Endothelial cell of umbilical vein (primary cell): ENCODE measurements around the gene ABHD18. TPM values are rescaled to one million over a fixed set of nuclear protein-coding genes. Genes with fewer than 3 reads are reported as not detected.

Source experiments
- BruUV-seq: library from RNA; stranded (reverse); fragments of 400-500 nt; replicated peaks from 2 replicates; lab custom pipeline; 2021; lab: Mats Ljungman, UMichigan
- CTCF ChIA-PET: fragments of 300-600, 350-600 bp; sonication (Branson Sonifier 250); formaldehyde crosslinking; loops from one replicate; lab custom pipeline; 2021; ENCODE audit warnings: antibody characterized with exemption, inconsistent platforms; lab: Charles Lee
- POLR2A ChIA-PET: fragments of 300-600, 350-600 bp; sonication (Branson Sonifier 250); formaldehyde crosslinking; loops from one replicate; lab custom pipeline; 2021; ENCODE audit warnings: antibody characterized with exemption, inconsistent platforms; lab: Charles Lee
- DNase-seq: peaks from one replicate; pipeline ENCODE4 v3.0.0-alpha.2; 2011; ENCODE audit warnings: low read depth, low spot score
- FAIRE-seq: peaks from 2 replicates; lab custom pipeline; 2011; peaks lifted over from hg19 to GRCh38; lab: Jason Lieb, UNC
- H2AFZ ChIP-seq: 2 replicates; pipeline ENCODE4 v1.6.0; 2012; ENCODE audit warnings: low read depth, low read length, control low read depth, inconsistent platforms
- H3K27ac ChIP-seq: 2 replicates; pipeline ENCODE4 v1.5.1; 2011; ENCODE audit warnings: low read depth, mild to moderate bottlenecking, control low read depth, low read length, moderate library complexity; ENCODE audit not compliant: insufficient read depth
- H3K27me3 ChIP-seq, 2 experiments: 2 replicates each; pipeline versions ENCODE4 v1.6.0 to v1.6.1; 2011; ENCODE audit warnings: low read length in 2 of 2, mixed read lengths in 1 of 2; ENCODE audit not compliant: control insufficient read depth in 2 of 2, insufficient read depth in 2 of 2
- H3K36me3 ChIP-seq, 2 experiments: 2 replicates in 1 of 2; 3 replicates in 1 of 2; pipeline ENCODE4 v1.5.1; 2011; ENCODE audit warnings: low read length in 2 of 2, mild to moderate bottlenecking in 1 of 2, moderate library complexity in 1 of 2; ENCODE audit not compliant: control insufficient read depth in 2 of 2, insufficient read depth in 2 of 2; ENCODE audit errors: extremely low read depth in 1 of 2
- H3K4me1 ChIP-seq: 3 replicates; pipeline ENCODE4 v1.5.1; 2011; ENCODE audit warnings: mild to moderate bottlenecking, low read length; ENCODE audit not compliant: control insufficient read depth, insufficient read depth; ENCODE audit errors: extremely low read depth
- H3K4me2 ChIP-seq: 2 replicates; pipeline ENCODE4 v1.6.1; 2011; ENCODE audit warnings: low read length, control low read depth, mixed read lengths; ENCODE audit not compliant: insufficient read depth
- H3K4me3 ChIP-seq, 3 experiments: fragments of 200-600 bp in 1 of 3; sonication (generic), shearing (Covaris generic) in 1 of 3; replicated peaks in 1 of 3; 2 replicates each; pipeline ENCODE4 v1.5.1; 2011 to 2016; ENCODE audit warnings: control low read depth in 3 of 3, low read length in 3 of 3, mild to moderate bottlenecking in 2 of 3, inconsistent platforms in 1 of 3, low read depth in 1 of 3, moderate library complexity in 1 of 3; ENCODE audit not compliant: insufficient read depth in 1 of 3
- H3K79me2 ChIP-seq: 2 replicates; pipeline ENCODE4 v1.6.0; 2012; ENCODE audit warnings: low read length, inconsistent platforms; ENCODE audit not compliant: control insufficient read depth, insufficient read depth
- H3K9ac ChIP-seq: replicated peaks from 2 replicates; pipeline ENCODE3; 2011; ENCODE audit warnings: low read length, control low read depth; ENCODE audit not compliant: insufficient read depth; ENCODE audit errors: extremely low read depth
- H3K9me1 ChIP-seq: replicated peaks from 3 replicates; pipeline ENCODE4 v1.6.0; 2011; ENCODE audit warnings: mild to moderate bottlenecking, low read length; ENCODE audit not compliant: control insufficient read depth, insufficient read depth; ENCODE audit errors: extremely low read depth
- H3K9me3 ChIP-seq: replicated peaks from 2 replicates; pipeline ENCODE4 v1.5.1; 2012; ENCODE audit warnings: low read length, inconsistent platforms; ENCODE audit not compliant: control insufficient read depth, insufficient read depth
- H4K20me1 ChIP-seq: replicated peaks from 2 replicates; pipeline ENCODE3; 2011; ENCODE audit warnings: mild to moderate bottlenecking, low read length; ENCODE audit not compliant: control insufficient read depth, insufficient read depth; ENCODE audit errors: extremely low read depth
- EZH2 ChIP-seq: IDR thresholded peaks from 2 replicates; pipeline ENCODE4 v1.6.1; 2012; ENCODE audit warnings: borderline replicate concordance, low read depth, mild to moderate bottlenecking, moderate library complexity, low read length, inconsistent platforms; ENCODE audit not compliant: severe bottlenecking
- FOS ChIP-seq: IDR thresholded peaks from 2 replicates; pipeline ENCODE4 v1.6.1; 2011; ENCODE audit warnings: mild to moderate bottlenecking, low read length, moderate library complexity, borderline replicate concordance; ENCODE audit not compliant: insufficient read depth
- GATA2 ChIP-seq: IDR thresholded peaks from 2 replicates; pipeline ENCODE4 v1.7.0; 2011; ENCODE audit warnings: low read depth, mild to moderate bottlenecking, moderate library complexity, mixed read lengths, low read length; ENCODE audit not compliant: insufficient read length, insufficient read depth
- JUN ChIP-seq: IDR thresholded peaks from 2 replicates; pipeline ENCODE4 v1.6.1; 2011; ENCODE audit warnings: borderline replicate concordance, low read depth; ENCODE audit not compliant: insufficient read length, insufficient read depth
- MYC ChIP-seq: IDR thresholded peaks from one replicate; pipeline ENCODE4 v1.6.1; 2011; ENCODE audit warnings: mild to moderate bottlenecking, low read depth, low read length
- POLR2A ChIP-seq: IDR thresholded peaks from 2 replicates; pipeline ENCODE4 v1.6.1; 2012; ENCODE audit warnings: low read depth, mild to moderate bottlenecking, control low read depth, low read length
- POLR2AphosphoS5 ChIP-seq: IDR thresholded peaks from 2 replicates; pipeline ENCODE4 v1.6.1; 2012; ENCODE audit warnings: low read depth, mild to moderate bottlenecking, control low read depth, low read length, moderate library complexity; ENCODE audit not compliant: insufficient read depth
- dilution Hi-C: fragments of 300-500 bp; cut with MboI; formaldehyde crosslinking; loops from one replicate; pipeline ENCODE4 v1.15.0; 2019; ENCODE audit warnings: low sequenced_read_pairs; ENCODE audit not compliant: extremely low pct_ligation_motif_present
- intact Hi-C: fragments of 100-400 bp; cut with micrococcal nuclease; formaldehyde crosslinking; loops from one replicate; pipeline ENCODE4 v1.10.0; 2022
- polyA plus RNA-seq, 4 experiments: library from polyadenylated mRNA; depleted of rRNA in 3 of 4; stranded (reverse) in 3 of 4; unstranded in 1 of 4; fragments of >200 nt; gene quantifications; 2 replicates each; pipeline versions ENCODE4 v1.2.1 to v1.2.3, GENCODE V29; 2011 to 2012; ENCODE audit warnings: missing spikeins in 1 of 4
- total RNA-seq: library from RNA; stranded (reverse); gene quantifications from 2 replicates; pipeline ENCODE4 v1.2.3, GENCODE V29; 2021
- TF ChIP-seq, protein P1 (sequence below): IDR thresholded peaks from 2 replicates; pipeline ENCODE4 v1.6.1; 2011; ENCODE audit not compliant: insufficient read depth, insufficient read length
- TF ChIP-seq, protein P2 (sequence below), 2 donors: IDR thresholded peaks; 1 replicate in 1 of 2; 2 replicates in 1 of 2; pipeline ENCODE4 v1.5.1; 2011; ENCODE audit warnings: low read length in 2 of 2, mild to moderate bottlenecking in 2 of 2, moderate library complexity in 2 of 2, control low read depth in 1 of 2, inconsistent platforms in 1 of 2, low read depth in 1 of 2; ENCODE audit not compliant: insufficient read depth in 1 of 2; ENCODE audit errors: extremely low read depth in 1 of 2

Gene ABHD18
- total and polyA plus RNA-seq, 2 donors (not counting 3 experiments of a cell fraction or from before 2014, with no cell fraction given): 2.4 to 9.1 TPM

DNA sequence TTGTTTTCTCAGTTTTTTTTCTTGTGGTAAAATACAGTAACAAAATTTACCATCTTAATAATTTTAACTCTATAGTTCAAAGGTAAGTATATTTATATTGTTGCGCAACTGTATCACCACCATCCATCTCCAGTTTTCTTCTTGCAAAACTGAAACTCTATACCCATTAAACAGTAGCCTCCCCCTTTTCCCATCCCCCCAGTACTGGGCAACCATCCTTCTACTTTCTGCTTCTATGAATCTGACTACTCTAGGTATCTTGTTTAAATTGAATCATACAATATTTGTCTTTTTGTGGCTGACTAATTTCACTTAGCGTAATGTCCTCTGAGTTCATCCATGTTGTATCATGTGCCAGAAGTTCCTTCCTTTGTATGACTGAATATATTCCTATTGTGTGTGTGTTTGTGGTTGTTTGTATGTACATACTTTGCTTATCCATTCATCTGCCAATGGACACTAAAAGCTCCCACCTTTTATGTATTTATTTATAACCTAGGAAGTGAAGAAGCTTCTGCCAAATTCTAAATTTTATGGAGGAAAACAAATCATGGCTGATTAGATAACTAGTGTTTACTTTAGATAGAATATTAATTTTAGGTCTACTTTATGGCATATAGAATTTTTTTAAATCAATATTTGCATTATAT is 10.0 kb downstream of the ABHD18 start:
- intact Hi-C loops (no loop called here), dilution Hi-C loops (no loop called here)
- H3K4me1 ChIP-seq: no peaks in the 10 kb centered on the region
- H3K4me2 ChIP-seq: no peak overlapping the region
- no peaks in the 10 kb centered on the region for H3K27me3 ChIP-seq
- DNase-seq (no peak), FAIRE-seq (no peak)
- POLR2A ChIA-PET: no interaction called here
- no peak for TF ChIP-seq POLR2AphosphoS5
- TF ChIP-seq FOS: no peak
- no peak for TF ChIP-seq EZH2
- TF ChIP-seq JUN: no peak
- no peak overlapping the region for H3K9ac ChIP-seq
- no peaks in the 10 kb centered on the region for H3K36me3 ChIP-seq
- no peaks in the 10 kb centered on the region for H3K9me1 ChIP-seq
- no peak overlapping the region for H3K27ac ChIP-seq
- H3K9me3 ChIP-seq: no peaks in the 10 kb centered on the region
- H3K4me3 ChIP-seq: no peak overlapping the region
- H3K79me2 ChIP-seq: no peaks in the 10 kb centered on the region
- BruUV-seq: no TSS peak
- CTCF ChIA-PET: interaction anchor here (2.0 kb wide), 1 partner anchor 10 kb away, joined by 7 read pairs; the partner anchor contains the start of genes ABHD18 and MFSD8
- H2AFZ ChIP-seq: no peak overlapping the region
- no peaks in the 10 kb centered on the region for H4K20me1 ChIP-seq

DNA sequence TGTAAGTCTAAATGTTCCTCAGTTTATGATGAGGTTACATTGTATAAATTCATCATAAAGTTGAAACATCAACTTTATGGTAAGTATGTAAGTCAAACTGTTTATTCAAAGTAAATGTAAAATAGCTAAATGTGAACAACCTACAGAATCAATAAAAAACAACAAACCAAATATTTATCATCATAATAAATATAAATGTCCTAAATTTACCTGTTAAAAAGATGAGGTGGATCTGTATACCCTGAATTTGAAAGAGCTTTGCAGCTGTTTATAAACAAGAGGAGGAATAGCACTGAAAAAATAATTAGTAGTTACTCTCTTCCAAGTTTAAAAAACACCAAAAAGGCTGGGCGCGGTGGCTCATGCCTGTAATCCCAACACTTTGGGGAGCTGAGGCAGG is 13.7 kb downstream of the ABHD18 start:
- Histone ChIP-seq H3K27me3 (no peaks in the 10 kb centered on the region), H4K20me1 (no peaks in the 10 kb centered on the region), H3K4me1 (no peaks in the 10 kb centered on the region), H3K36me3 (no peaks in the 10 kb centered on the region), H3K9ac (no peak overlapping the region), H3K9me3 (no peaks in the 10 kb centered on the region), H3K4me2 (no peak overlapping the region), H3K27ac (no peak overlapping the region), H3K4me3 (no peak overlapping the region), H3K9me1 (no peaks in the 10 kb centered on the region), H2AFZ (no peak overlapping the region), H3K79me2 (no peaks in the 10 kb centered on the region)
- TF ChIP-seq JUN: no peak
- no peak for TF ChIP-seq GATA2
- no peak for TF ChIP-seq POLR2A
- no peak for TF ChIP-seq POLR2AphosphoS5
- TF ChIP-seq, protein P1, sequence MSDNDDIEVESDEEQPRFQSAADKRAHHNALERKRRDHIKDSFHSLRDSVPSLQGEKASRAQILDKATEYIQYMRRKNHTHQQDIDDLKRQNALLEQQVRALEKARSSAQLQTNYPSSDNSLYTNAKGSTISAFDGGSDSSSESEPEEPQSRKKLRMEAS: no peak
- TF ChIP-seq, protein P2, sequence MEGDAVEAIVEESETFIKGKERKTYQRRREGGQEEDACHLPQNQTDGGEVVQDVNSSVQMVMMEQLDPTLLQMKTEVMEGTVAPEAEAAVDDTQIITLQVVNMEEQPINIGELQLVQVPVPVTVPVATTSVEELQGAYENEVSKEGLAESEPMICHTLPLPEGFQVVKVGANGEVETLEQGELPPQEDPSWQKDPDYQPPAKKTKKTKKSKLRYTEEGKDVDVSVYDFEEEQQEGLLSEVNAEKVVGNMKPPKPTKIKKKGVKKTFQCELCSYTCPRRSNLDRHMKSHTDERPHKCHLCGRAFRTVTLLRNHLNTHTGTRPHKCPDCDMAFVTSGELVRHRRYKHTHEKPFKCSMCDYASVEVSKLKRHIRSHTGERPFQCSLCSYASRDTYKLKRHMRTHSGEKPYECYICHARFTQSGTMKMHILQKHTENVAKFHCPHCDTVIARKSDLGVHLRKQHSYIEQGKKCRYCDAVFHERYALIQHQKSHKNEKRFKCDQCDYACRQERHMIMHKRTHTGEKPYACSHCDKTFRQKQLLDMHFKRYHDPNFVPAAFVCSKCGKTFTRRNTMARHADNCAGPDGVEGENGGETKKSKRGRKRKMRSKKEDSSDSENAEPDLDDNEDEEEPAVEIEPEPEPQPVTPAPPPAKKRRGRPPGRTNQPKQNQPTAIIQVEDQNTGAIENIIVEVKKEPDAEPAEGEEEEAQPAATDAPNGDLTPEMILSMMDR (IDR thresholded peaks at IDR 0.05; ENCODE audit: extremely low read depth in 1 of 2, insufficient read depth in 1 of 2, low read depth in 1 of 2, low read length in 2 of 2): no peak
- no peak for TF ChIP-seq MYC
- TF ChIP-seq FOS: no peak
- TF ChIP-seq EZH2: no peak
- FAIRE-seq: no peak
- BruUV-seq: no TSS peak
- POLR2A ChIA-PET: no interaction called here
- intact Hi-C loops (no loop called here), dilution Hi-C loops (no loop called here)
- CTCF ChIA-PET: no interaction called here
- DNase-seq: no peak
